ENCODE results near the gene RAB19.
"Not testable (repeated sequence)": the region's sequence is repeated elsewhere in the genome, so short reads cannot be mapped to it uniquely, and the experiment has no call there.

- not testable (repeated sequence) for TF ChIP-seq CTCF, POLR2A (IDR thresholded peaks at IDR 0.05)
Observed at GRCh38 chr7:140418156-140418472, 14.3 kb downstream of the RAB19 start.
